Nephron (organoid): ENCODE data around the gene SOCS2.

Experiments used
- H3K27ac Mint-ChIP-seq, 3 experiments: 2 replicates each; pipeline ENCODE4 v1.8.0; 2020; ENCODE audit warnings: mixed read lengths in 3 of 3, mild to moderate bottlenecking in 2 of 3, moderate library complexity in 1 of 3
- H3K27me3 Mint-ChIP-seq: 2 replicates; pipeline ENCODE4 v1.8.0; 2021; ENCODE audit warnings: low read depth, mild to moderate bottlenecking, moderate library complexity, mixed read lengths
- H3K36me3 Mint-ChIP-seq: 2 replicates; pipeline ENCODE4 v1.8.0; 2020; ENCODE audit warnings: low read depth, mixed read lengths
- H3K4me1 Mint-ChIP-seq: 2 replicates; pipeline ENCODE4 v1.8.0; 2020; ENCODE audit warnings: mixed read lengths
- H3K4me3 Mint-ChIP-seq, 3 experiments: 2 replicates each; pipeline ENCODE4 v1.8.0; 2020; ENCODE audit warnings: mild to moderate bottlenecking in 3 of 3, mixed read lengths in 3 of 3, moderate library complexity in 2 of 3
- H3K9me3 Mint-ChIP-seq: 2 replicates; pipeline ENCODE4 v1.8.0; 2020; ENCODE audit warnings: mixed read lengths
- CTCF ChIP-seq, 3 experiments: fragments of 200-600 bp; sonication (generic); IDR thresholded peaks; one replicate each; pipeline ENCODE4 v1.5.0; 2021; ENCODE audit warnings: antibody characterized with exemption in 3 of 3; ENCODE audit not compliant: unreplicated experiment in 3 of 3

Gene SOCS2

GRCh38 chr12:93569656-93570551, 2.6 kb upstream of the SOCS2 start:
- peaks cover 35% of the 10 kb centered on the region for H3K4me1 Mint-ChIP-seq
- TF ChIP-seq CTCF (IDR thresholded peaks at IDR 0.05; ENCODE audit: unreplicated experiment in 3 of 3) = peak; percentile 79 to 84 (median 80)
- H3K36me3 Mint-ChIP-seq = peaks cover 26% of the 10 kb centered on the region
- H3K27me3 Mint-ChIP-seq = peaks cover 43% of the 10 kb centered on the region
- H3K27ac Mint-ChIP-seq = peak overlapping the region; percentile 51 to 92 (median 90)
- H3K4me3 Mint-ChIP-seq = peak overlapping the region; percentile 88 to 96 (median 96)
- no peaks in the 10 kb centered on the region for H3K9me3 Mint-ChIP-seq

- Mint-ChIP-seq H3K27ac (peak overlapping the region in 2 of 3 experiments; percentile 62 to 92), H3K36me3 (peaks cover 30% of the 10 kb centered on the region)
These were observed 1.7 kb upstream of the SOCS2 start for GRCh38 chr12:93570552-93571364.

GRCh38 chr12:93571365-93571924, 1.0 kb upstream of the SOCS2 start:
- peaks cover 46% of the 10 kb centered on the region for H3K27me3 Mint-ChIP-seq
- peak overlapping the region in 1 of 3 experiments; percentile 81 for H3K27ac Mint-ChIP-seq
- H3K36me3 Mint-ChIP-seq = peaks cover 24% of the 10 kb centered on the region
- no peaks in the 10 kb centered on the region for H3K9me3 Mint-ChIP-seq
- peaks cover 35% of the 10 kb centered on the region for H3K4me1 Mint-ChIP-seq
- peak in 1 of 3 experiments; percentile 37 for TF ChIP-seq CTCF (IDR thresholded peaks at IDR 0.05; ENCODE audit: unreplicated experiment in 3 of 3)
- peak overlapping the region; percentile 84 to 96 (median 88) for H3K4me3 Mint-ChIP-seq

More at GRCh38 chr12:93570552-93571364, 1.7 kb upstream of the SOCS2 start:
- no peak for TF ChIP-seq CTCF (IDR thresholded peaks at IDR 0.05; ENCODE audit: unreplicated experiment in 3 of 3)
- Mint-ChIP-seq H3K4me1 (peaks cover 35% of the 10 kb centered on the region), H3K4me3 (peak overlapping the region; percentile 88 to 96 (median 96)), H3K27me3 (peaks cover 50% of the 10 kb centered on the region), H3K9me3 (no peaks in the 10 kb centered on the region)

GRCh38 chr12:93572712-93573551, 457 bp downstream of the SOCS2 start:
- Mint-ChIP-seq H3K9me3 (no peaks in the 10 kb centered on the region), H3K27ac (peak overlapping the region in 1 of 3 experiments; percentile 89), H3K27me3 (peaks cover 41% of the 10 kb centered on the region), H3K4me3 (peak overlapping the region; percentile 88 to 94 (median 91)), H3K36me3 (peaks cover 25% of the 10 kb centered on the region), H3K4me1 (peaks cover 26% of the 10 kb centered on the region)
- TF ChIP-seq CTCF (IDR thresholded peaks at IDR 0.05; ENCODE audit: unreplicated experiment in 3 of 3) = no peak

GRCh38 chr12:93573552-93574223, 1.2 kb downstream of the SOCS2 start:
- H3K27me3 Mint-ChIP-seq = peaks cover 45% of the 10 kb centered on the region
- TF ChIP-seq CTCF (IDR thresholded peaks at IDR 0.05; ENCODE audit: unreplicated experiment in 3 of 3) = no peak
- peaks cover 21% of the 10 kb centered on the region for H3K4me1 Mint-ChIP-seq
- H3K4me3 Mint-ChIP-seq = peak overlapping the region; percentile 80 to 94 (median 91)
- H3K9me3 Mint-ChIP-seq = no peaks in the 10 kb centered on the region
- H3K27ac Mint-ChIP-seq = no peak overlapping the region
- H3K36me3 Mint-ChIP-seq = peaks cover 25% of the 10 kb centered on the region
